Activated naive CD4-positive, alpha-beta T cell treated with anti-CD3 and anti-CD28 coated beads, Interleukin-2, amount 50 U/mL, for 16 hours (primary cell): ENCODE data around the gene ACVR1B.
A peak's percentile ranks its signal among the peaks of the same experiment; 100 is the strongest.

Experiments used
- DNase-seq: peaks from one replicate; pipeline ENCODE4 v3.0.0-alpha.2; 2020

The ACVR1B gene

DNA sequence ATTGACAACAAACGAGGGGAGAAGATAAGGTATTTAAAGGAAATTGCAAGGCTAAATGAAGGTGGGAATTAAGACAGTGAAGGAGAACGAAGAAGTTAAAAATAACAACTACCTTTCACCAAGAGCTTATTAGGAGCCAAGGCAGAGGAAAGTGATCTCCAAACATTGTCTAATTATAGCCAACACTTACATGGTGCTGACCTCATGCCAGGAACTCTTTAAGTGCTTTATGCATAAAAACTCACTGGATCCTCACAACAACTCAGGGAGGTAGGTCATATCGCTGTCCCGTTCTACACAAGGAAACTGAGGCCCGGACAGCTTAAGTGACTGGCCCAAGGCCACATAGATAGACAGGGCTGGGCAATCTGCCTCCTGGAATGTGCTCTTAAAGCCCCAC lies 74.8 kb downstream of the ACVR1B start:
- DNase-seq: no peak

DNA sequence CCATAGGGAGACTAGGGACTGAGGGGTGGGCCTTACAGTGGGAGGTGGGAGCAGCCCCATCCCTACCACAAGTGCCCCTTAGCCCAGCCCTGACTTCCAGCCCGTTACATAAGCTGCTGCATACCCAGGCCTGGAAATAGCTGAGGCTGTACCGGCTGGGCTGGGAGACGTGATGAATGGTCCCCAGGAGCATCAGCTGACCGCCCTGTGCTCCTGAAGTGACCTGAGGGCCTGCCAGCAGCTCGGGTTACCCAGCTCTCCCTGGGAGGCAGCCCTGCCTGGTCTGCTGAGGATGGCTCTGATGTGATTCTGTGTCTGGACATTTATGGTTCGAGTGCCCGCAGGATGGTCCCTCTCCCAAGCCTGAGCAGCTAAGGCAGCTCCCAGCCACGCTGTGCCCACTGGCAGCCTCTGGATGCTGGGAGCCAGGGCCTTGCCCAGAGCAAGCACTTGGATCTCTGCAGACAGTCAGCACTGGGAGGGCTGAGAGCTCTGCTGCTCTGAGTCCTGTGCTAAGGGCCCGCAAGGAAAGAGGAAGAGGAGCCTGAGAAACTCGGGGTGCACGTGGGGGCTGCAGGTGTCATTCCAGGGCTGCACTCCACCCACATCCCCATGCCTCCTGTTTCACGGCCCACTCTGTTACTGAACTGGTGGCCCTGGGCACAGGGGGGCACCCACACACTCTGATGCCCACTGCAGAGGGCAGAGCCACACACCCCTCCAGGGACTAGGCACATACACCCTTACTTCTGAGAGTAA lies 75.8 kb downstream of the ACVR1B start:
- DNase-seq: no peak

DNA sequence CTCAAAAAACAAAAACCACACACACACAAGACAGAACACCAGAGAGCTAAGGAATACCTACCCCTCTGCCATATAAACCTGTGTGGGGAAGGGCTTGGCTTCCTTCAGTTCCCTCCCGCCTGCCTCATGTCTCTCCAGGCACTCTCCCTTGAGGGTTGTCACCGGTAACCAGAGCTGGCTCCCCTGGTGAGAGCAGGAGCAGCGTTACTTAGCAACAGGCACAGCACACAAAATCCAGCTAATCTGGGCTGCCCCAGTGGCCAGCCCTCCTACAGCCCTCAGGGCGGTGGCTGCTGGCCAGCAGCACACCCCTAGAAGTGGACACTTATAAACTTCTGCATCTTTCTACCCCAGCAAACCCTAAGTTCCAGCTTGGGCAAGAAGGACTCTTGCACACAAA lies 78.2 kb downstream of the ACVR1B start:
- DNase-seq: no peak

DNA sequence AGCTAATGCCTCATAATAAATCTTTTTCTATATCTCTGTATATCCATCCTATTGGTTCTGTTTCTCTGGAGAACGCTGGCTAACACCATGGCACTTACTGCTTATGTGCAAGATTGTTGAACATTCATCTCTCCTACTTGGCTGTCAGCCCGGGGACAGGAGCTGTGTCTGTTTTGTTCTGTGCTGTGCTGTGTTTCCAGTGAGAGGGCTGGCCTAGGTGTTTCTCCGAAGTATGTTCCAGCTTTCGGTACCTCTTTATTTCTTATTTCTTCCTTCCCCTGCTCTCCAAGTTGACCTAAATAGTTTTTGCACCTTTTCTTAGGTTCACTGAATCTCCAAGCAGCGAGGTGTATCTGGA lies 80.9 kb downstream of the ACVR1B start:
- DNase-seq: no peak

DNA sequence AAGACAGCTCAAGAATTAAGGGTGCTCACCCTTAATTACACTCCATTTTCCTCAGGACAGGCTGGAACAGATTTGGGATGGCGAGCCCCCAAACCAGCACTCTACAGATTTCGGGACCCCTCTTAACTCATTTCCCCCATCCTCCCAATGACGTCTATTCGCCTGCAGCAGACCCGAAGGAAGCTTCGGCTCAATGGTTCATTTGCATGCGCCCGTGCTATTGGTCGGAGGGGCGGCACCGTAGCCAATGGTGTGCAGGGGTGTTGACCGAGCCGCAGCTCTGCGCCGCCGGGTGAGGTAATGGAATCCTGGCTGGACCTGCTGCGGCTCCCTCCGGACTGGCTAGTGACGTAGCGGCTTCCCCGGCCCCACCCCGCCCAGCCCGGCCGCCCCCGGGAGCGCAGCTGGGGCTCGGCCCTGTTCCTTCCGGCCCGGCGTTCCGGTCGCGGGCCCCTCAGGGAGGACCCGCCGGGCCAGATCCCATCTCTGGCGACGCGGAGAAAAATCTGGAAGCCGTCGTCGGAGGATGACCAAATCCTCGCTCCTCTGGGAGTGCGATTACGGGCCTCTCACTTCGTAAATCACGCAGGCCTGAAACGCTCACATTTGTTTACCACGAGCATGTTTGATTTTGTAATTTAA lies 81.4 kb downstream of the ACVR1B start:
- peak; percentile 84 for DNase-seq

DNA sequence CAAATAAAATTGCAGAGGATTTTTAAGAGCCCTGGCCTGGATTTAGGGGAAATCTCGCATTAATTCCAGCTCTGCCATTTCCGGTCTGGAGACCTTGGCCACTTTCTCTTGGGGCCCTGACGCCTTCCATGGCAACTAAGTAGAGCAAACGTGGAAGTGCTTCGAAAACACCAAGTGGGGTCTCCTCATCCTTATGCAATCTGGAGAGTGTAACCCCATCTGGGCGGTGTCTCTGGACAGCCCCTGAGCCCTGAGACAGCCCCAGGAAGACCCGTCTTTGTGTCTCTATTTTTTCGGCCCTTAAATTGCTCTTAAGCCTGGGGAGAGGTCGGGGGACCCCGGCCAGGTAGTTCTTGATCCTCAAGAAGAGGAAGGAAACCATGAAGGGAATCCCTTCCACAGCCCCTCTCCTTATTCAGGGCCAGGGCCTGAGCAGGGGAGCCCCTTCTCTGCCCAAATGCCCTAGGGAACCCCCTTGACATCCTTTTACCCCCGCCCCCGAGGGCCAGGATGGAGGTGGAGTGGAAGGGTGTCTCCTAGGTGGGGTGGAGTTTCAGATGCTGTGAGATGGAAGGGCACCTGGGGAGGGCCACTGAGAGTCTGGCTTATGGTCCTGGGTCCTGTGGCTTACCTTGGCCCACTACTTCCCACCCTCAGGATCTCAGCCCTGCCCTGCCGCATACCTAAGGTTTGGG lies 82.1 kb downstream of the ACVR1B start:
- DNase-seq: no peak

DNA sequence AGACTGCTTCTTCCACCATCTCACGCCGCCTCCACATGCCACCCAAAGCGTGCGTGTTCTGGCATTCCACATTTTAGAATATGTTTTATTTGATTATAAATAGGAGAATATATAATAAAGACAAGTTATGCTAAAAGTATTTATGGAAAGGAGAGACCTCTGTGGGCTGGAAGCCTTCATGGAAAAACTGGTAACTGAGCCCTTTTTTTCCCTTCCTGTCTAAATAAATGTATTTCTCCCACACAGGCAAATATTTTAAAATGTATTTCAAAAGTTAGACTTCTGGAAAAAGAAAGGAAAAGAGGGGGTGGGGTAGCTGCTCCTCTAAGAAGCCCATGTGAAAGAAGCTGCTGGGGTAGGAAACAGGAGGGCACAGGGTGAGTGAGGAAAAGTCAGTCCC lies 83.7 kb downstream of the ACVR1B start:
- no peak for DNase-seq

DNA sequence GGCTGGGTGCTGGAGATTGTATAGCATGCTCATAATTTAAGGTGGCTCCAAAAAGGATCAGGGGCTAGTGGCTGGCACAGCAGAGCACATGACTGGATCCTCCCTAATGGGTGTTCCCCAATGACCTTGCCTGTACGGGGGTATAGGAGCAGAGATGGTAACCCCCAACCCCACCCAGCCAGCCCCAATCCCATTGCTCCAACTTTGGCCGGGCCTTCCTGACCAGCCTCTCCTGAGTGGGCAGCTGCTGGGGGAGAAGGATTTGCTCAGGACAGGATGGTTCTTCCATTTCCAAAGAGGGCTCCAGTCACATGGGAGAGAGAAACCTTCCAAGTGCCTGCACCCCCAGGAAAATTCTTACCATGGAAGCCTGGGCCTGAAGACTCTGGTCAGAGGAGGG lies 84.4 kb downstream of the ACVR1B start:
- no peak for DNase-seq

DNA sequence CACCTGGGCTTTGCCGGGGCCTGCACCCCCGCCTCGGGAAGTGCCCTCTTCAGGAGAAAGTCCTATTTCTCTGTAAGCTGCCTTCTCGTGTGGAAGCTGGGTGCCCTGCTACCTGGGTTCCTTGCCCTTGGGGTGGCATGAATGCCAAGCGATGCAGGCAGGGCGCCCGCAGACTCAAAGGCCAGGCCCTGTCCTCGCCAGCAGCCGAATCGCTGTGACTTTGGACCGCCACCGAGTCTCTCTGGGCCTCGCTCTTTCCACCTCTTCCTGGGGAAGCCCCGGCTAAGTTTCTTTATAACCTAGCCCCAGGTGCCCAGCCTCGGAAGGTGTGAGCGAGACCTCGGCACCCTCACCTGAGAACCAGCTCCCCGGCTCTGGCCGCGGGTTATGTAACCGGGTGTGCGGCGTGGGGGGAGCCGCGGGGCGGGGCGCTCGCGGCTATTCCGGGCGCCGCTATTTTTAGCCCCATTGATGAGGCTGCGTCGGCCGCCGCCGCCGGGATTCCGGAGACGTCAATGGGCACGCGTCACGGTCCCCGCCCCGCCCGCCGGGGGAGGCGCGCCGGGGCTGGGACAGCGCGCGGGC lies 85.2 kb downstream of the ACVR1B start:
- DNase-seq: peak; percentile 75

DNA sequence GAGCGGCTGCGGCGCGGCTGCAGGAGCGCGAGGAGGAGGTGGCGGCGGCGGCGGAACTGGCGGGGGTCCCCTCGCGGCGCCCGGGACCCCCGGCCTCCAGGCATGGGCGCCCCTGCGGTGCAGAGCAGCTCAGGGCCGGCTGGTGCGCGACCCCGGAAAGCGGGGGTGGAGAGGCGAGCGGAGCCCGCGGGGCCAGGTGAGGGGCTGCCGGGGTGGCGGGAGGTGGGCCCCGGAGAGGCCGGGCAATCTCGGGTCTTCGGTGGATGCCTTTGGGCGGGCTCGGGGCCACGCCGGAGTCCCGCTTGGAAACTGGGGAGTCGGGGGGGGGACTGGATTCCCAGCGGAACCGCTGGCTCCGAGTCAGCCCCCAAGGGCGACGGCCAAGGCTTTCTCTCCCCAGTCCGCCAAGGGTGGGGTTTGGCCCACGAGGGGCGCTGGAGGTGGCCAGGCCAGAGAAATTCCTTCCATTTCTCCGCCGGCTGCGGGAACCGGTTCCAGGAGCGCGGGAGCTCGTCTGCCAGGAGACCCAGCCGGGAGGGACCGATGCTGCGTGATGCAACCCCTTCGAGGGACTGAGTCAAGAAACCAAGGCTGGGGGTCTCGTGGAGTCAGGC lies 85.9 kb downstream of the ACVR1B start:
- DNase-seq: no peak

DNA sequence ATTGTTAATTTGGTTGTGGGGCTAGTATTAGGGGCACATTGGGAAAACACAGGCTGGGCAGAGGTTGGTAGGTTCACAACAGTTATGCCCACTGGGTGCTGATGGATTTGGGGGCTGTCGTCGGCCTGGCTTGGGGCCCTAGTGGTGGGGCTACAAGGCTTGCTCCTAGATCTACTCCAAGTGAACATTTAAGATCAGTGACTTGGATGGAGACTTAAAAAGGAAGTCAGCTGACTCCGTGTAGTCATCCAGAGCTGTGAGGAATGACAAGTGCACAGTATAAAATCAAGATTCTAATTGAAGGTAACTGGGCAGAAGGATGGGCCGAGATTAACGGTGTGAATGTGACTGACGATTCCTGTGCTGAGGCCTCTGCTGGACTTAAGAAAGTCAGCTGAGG lies 86.9 kb downstream of the ACVR1B start:
- DNase-seq: no peak

DNA sequence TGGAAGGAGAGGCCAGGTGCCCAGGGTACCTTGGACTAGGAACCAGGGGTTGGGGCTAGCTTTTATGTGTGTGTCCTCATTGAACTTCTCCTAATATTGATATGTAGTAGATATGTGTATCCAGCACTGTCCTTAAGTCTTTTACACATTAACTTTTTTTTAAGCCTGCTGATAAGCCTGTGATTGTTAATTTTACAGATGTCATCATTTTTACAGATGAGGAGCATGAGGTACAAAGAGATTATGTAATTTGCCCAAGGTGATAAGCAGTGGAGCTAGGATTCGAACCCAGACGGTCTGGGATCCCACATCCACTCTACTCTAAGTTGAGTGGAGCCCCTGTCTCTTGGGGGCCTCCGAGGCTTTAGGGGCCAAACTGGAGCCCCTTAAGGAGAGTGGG lies 89.5 kb downstream of the ACVR1B start:
- no peak for DNase-seq

DNA sequence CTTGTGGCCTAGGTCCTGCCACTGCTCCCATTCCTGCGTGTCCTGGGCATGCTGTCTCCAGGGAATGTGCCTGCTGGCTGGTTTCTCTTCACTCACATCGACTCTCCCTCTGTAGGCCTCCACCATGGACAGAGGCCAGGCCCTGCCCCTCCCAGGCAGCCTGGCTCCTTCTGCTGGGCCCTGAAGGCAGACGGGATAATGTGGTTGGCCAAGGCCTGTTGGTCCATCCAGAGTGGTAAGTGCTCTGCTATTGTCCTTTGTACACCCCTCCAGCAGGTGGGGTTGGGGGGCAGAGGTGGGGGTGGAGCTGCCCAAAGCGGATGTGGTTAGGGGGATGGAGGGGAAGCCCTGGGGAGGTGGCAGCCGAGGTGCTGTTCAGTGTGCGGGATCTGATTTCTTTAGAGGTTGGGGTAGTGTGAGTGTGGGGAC lies 90.2 kb downstream of the ACVR1B start:
- DNase-seq: no peak

DNA sequence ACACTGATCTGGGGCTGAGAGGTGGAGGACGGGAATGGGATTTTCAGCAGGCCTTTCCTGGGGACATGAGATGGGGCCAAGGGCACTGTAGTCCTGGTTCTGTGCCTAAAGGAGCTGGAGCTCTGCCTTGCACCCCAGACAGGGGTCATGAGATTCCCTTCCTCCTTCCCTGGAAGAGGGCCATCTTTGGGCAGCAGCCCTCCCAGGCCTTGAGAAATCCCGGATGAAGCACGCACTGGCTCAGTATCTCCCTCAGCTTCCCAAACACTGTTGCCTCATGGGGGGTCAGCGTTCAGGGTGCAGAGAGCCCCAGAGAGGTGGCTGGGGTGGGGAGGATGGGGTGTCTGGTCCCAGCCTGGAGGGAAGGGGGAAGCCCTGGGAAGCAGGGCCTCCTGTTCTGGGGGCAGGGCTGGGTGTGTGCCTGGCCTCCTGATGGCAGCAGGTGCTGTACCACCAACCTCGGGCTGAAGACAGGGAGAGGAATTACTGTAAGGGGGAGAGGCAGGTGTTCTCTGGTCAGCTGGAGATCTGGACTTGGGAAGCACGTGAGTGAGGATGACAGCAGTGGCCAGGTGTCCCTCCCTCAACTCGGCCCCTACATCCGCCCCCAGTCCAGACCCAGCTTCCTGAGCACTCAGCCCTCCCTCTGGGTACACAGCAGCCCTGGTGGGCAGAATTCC lies 91.3 kb downstream of the ACVR1B start:
- DNase-seq: no peak

DNA sequence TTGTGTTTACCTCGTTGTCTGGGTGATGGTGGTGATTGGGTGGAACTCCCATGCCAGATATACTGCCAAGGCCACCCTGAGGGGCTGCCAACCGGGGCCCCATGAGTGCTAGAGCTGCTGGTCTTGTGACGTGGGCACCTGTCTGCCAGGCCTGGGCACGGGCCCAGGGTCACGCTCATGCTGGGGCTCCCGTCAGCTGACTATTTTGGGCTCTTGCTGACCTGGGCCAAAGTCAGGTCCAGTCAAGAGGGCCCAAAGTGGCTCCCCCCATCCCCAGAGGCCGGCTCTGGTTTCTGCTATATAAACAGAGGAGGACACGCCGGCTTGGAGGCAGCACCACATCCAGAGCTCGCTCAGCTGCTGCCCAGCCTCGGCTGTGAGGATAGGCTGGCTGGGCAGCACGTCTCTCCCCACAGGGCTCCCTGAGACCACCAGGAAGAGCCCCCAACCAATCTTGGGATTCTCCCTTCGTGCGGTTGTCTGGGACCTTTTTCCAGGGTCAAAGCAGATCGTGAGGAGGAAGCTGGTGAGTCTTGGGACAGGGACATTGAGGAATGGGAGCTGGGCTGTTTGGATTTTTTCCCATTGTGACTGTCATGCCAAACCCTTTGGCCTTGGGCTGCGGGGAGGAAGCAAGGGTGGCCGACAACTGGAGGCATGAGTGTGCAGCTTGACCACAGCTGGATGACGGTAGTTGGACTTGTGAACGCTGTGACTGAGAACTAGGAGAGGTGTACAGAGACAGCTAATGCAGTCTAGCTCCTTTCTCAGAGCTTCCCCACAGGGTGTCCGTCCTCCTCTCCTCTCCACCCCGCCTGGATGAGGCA lies 92.1 kb downstream of the ACVR1B start:
- DNase-seq: no peak

DNA sequence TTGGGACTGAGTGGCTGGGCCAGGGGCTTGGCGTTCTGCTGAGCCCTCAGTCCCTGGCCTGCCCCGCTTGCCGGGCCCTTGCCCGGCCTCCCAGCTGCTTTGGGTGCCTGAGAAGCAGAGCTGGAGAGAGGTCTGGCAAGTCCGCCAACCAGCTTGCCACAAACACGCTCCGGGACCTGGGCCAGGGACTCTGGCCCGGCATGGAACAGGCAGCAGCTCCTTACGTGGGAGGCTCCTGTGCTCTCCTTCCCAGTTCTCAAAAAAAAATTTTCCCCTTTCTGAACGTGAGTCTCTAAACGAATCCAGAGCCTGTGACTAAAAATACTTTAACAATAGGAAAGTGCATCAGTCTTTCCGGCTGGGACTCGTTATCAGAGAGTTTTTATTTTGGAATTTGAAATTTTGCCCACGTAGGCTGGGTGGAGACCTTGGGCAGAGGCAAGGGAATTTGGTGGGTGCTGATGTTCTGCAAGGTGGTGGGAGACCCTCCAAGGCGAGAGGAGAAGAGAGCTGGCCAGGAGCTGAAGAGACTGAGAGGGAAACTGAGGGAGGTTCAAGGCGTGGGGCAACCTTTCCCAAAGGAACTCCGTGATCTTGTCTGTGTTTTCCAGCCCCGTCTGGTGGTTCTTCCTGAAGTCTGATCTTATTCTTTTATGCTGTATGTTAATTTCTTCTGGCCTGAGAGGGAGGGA lies 92.9 kb downstream of the ACVR1B start:
- no peak for DNase-seq

DNA sequence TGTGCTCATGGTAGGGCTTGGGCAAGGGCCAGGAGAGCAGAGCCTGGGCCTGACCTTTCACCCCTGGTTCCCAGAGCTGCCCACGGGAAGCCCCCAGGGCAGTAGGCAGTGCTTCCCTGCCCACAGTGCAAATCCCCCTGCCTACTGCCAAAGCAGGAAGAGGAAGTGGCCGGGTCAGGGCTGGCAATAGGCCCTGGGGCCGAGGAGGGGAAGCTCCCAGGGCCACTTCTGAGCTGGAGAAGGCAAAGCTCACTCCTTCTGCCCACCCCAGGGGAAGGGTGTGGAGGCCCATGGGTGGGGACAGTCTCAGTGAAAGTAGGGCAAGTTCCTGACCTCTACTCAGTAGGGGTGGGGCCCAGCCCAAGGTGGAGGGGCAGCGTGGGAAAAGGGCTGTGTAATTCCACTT lies 94.3 kb downstream of the ACVR1B start:
- DNase-seq: no peak
